Activated naive CD4-positive, alpha-beta T cell treated with anti-CD3 and anti-CD28 coated beads, Interleukin-2, amount 50 U/mL, for 16 hours (primary cell): ENCODE results near the gene MORC2.

Experiments used
- DNase-seq: peaks from one replicate; pipeline ENCODE4 v3.0.0-alpha.2; 2020

The MORC2 gene

GRCh38 chr22:30948930-30949342, 19.6 kb downstream of the MORC2 start:
- DNase-seq = no peak

DNA sequence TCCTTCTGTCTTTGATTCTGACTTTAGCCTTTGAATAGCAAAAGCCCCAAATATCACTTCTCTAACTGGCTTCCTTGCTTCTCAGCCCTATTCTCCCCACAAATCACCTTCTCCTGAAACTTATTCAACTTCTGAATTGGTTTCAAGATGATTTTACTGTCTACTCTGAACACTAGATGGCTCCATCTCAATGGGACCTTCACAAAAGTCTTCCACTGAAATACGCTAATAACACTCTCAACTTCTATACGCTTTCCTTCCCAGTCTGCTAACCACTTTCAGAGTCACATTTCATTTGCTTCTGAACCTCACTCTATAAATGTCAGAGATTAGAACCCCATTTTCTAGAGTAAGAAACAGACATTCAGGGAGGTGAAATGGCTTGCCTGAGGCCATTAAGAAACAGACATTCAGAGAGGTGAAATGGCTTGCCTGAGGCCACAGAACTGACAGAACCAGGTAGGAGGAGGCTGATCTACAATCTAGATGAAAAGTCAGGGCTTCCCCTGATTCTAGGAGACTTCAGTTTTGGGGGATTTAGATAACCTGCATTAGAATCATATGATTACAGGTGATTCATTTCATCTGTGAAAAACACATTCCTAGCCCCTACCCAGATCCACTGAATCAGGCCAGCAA, 20.6 kb downstream of the MORC2 start:
- DNase-seq = no peak

GRCh38 chr22:30947173-30947815, 21.3 kb downstream of the MORC2 start:
- DNase-seq = no peak

DNA sequence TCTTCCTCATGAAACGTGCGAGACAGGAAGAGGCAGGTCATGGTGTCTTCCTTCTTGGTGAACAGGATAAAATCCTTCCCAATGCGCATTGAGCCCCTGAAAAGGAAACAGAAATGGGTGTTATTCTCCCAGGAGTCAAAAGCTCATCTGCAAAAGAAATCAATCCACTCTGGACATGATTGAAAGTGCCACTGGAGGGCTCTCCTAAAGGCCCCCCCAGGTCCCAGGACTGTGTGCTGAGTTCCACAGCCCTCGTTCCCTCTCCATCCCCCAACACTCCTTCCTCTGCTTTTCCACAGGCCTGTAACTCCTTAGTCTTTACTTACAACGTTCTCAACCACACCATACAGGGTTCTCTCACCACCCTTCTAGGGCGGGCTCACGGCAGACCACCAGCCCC, 22.2 kb downstream of the MORC2 start:
- DNase-seq = no peak

GRCh38 chr22:30945653-30946052, 22.9 kb downstream of the MORC2 start:
- no peak for DNase-seq

DNA sequence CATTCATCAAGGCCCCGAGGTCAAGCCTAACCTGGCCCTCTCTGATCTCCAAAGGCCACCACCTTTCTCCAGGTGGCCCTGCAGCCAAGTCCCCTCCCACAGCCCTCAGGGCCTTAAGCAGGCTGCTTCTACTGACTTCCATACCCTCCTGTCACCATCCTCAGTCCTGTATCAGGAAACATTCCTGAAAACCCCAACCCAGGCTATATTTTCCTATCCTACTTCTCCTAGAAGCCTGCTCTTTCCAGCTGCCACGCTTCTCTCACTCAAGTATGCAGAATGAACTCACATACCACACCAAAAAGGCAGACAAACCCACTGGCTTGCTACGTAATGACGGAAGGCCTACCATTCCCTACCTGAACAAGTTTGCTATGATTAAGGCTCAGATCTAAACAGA, 23.6 kb downstream of the MORC2 start:
- DNase-seq = no peak

GRCh38 chr22:30943368-30943767, 25.2 kb downstream of the MORC2 start:
- DNase-seq = no peak

DNA sequence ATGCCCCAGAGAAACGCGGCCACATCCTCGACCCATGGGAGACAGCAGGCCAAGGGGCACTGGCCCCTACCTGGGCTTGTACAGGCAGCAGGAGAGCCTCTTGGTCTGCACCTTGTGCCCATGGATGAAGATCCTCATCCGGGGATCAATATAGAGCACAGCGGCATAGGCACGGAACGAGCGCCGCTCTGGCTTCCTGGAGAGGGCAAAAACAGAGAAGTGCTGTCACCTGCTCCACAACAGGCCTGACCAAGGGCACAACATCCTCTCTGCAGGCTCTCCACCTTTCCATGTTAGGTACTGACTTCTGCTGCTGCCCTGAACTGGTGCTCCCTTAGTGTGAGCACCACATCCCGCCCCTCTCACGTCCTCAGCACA, 27.2 kb downstream of the MORC2 start:
- DNase-seq = no peak

GRCh38 chr22:30940685-30941362, 27.8 kb downstream of the MORC2 start:
- peak; percentile 51 for DNase-seq

- DNase-seq = no peak
Observed at GRCh38 chr22:30934053-30934452, 34.5 kb downstream of the MORC2 start.

DNA sequence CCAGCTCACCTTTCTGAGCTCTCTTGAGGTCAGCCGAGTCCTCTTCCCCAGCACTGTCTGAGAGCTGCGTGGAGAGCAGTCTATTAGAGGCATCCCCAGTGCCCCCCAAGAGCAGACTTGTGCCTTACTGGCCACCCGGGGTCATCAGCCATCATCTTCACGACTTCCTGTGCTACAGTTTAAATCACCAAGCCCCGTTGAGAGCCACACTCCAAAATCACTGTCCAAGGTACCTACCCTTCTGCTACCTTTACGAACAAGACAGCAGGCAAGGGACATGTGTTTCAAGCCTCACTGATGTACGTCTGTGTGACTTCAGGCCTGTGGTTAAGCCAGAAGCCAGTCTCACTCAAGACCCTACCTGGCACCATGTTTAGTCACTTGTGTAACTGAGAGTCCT, 35.1 kb downstream of the MORC2 start:
- DNase-seq = no peak

- no peak for DNase-seq
Observed at GRCh38 chr22:30932661-30933060, 35.9 kb downstream of the MORC2 start.

- DNase-seq = no peak
Observed at GRCh38 chr22:30931541-30932300, 36.9 kb downstream of the MORC2 start.

DNA sequence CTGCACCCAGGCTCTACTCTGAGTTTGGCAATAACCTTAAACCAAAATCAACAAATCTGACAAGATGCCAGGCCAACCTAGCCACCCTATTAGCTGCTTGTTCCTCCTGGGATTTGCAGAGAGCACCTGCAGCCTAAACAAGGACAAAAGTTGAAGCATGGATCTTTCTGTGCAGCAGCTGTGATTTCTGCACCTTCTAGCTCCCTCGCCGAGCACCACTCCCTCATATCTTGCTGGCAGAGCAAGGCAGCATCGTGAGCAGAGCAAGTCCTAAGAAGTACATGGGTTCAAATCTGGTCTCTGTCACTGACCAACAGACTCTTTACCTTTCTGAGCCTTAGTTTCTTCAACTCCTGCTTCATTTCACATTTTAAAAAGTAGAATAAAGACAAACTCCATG, 38.3 kb downstream of the MORC2 start:
- no peak for DNase-seq

DNA sequence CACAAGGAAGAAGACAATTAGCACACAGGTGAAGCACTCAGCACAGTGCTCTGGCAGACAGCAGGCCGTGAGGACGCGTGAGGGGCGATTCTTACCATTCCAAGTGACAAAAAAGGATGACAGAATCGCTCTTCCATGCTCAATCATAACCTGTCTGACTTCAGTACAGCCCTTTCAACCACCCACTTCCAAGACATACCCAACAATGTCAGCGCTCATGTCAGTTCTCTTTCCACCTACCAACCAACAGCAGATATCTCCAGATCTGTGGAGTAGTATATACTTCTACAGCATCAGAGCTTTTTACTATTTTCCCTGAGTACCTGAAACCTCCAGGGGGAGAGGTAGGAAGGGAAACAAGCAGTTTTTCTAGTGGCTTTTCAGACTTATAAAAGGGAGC, 40.2 kb downstream of the MORC2 start:
- DNase-seq = no peak

DNA sequence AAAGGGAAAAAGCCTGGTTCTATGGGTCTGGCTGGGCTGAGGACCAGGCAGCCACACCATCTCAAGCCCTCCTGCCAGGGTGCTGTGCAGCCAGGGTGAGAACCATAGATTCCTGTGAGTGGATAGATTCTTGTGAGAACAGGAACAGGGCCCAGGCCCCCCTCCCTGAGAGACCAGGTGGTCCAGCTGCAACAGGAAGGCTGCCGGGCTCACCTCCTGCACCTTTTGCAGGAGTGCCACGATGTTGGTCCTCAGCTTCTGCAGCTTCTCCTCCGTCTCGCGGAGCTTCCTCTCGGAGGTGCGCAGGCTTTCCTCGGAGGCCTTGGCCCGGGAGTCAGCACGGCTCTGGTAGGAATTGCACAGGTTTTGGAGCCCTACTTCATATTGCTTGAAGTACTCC, 40.8 kb downstream of the MORC2 start:
- no peak for DNase-seq

GRCh38 chr22:30926706-30927105, 41.9 kb downstream of the MORC2 start:
- no peak for DNase-seq

GRCh38 chr22:30925667-30926066, 42.9 kb downstream of the MORC2 start:
- no peak for DNase-seq

DNA sequence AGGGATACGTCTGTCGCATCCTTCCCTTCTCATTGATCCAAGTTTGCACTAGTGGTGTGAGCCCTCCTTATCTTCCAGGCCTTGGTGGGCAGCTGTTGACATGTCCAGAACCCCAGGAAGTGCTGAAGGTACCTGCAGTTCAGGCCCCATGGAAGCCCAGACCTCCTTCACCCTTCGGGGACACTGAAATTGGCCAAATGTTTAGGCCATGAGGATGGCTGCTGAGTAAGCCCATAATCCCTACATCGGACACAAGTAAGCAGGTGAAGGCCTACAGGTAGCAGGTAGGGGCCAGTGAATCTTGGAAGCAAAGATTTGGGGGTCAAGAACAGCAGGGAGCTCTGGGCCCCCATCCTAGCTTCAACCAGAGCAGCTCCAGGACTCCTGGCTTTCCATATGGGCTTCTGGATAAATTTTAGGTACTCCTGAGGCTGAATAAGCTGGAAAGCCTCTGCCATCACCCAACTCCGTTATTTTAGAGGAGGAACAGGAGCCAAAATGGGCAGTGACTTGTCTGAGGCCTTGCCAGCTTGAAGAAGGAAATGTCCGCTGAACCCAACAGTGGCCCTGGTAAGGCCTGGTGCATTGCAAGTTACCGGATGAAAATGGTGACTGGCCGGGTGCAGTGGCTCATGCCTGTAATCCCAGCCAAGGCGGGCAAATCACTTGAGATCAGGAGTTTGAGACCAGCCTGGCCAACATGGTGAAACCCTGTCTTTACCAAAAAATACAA, 45.2 kb downstream of the MORC2 start:
- DNase-seq = no peak

- DNase-seq = peak; percentile 79
Observed at GRCh38 chr22:30922151-30922611, 46.4 kb downstream of the MORC2 start.

GRCh38 chr22:30921108-30921507, 47.5 kb downstream of the MORC2 start:
- no peak for DNase-seq

DNA sequence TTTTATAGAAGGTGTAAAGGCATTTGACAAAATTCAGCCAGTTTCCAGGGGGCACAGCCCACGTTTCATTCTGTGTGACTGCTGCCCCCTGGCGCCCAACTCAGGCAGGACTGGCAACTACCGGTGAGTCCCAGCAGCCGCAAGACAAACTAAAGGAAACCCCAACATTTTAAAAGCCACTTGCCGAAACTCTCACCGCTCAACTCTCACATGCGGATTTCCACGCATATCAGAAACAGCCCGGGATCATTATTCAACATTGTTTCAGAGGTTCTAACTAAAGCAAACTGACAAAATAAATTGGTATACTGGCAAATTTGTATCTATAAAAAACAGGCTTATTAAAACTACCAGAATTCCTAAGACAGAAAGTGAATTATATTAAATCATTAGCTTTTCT, 48.2 kb downstream of the MORC2 start:
- peak; percentile 86 for DNase-seq

DNA sequence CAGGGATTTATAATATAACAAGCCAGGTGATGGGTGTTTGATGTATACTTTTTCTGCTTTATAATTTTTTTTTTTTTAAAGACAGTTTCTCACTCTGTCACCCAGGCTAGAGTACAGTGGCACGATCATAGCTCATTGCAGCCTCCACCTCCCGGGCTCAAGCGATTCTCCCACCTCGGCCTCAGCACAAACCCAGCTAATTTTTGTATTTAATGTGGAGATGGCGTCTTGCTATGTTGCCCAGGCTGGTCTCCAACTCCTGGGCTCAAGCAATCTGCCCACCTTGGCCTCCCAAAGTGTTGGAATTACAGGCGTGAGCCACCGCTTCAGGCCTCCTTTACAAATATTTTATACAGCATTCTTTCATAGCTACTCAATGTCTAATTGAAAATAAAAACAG, 48.6 kb downstream of the MORC2 start:
- no peak for DNase-seq
